Stimulated activated CD4-positive, alpha-beta T cell treated with anti-CD3 and anti-CD28 coated beads, Interleukin-1b, Interleukin-23, amount 100 ng/mL, for 48 hours (primary cell): ENCODE results near the gene MYBL2.
"Not testable (repeated sequence)": the region's sequence is repeated elsewhere in the genome, so short reads cannot be mapped to it uniquely, and the experiment has no call there.

ENCODE experiments used
- DNase-seq: peaks from one replicate; pipeline ENCODE4 v3.0.0-alpha.2; 2020

The MYBL2 gene

DNA sequence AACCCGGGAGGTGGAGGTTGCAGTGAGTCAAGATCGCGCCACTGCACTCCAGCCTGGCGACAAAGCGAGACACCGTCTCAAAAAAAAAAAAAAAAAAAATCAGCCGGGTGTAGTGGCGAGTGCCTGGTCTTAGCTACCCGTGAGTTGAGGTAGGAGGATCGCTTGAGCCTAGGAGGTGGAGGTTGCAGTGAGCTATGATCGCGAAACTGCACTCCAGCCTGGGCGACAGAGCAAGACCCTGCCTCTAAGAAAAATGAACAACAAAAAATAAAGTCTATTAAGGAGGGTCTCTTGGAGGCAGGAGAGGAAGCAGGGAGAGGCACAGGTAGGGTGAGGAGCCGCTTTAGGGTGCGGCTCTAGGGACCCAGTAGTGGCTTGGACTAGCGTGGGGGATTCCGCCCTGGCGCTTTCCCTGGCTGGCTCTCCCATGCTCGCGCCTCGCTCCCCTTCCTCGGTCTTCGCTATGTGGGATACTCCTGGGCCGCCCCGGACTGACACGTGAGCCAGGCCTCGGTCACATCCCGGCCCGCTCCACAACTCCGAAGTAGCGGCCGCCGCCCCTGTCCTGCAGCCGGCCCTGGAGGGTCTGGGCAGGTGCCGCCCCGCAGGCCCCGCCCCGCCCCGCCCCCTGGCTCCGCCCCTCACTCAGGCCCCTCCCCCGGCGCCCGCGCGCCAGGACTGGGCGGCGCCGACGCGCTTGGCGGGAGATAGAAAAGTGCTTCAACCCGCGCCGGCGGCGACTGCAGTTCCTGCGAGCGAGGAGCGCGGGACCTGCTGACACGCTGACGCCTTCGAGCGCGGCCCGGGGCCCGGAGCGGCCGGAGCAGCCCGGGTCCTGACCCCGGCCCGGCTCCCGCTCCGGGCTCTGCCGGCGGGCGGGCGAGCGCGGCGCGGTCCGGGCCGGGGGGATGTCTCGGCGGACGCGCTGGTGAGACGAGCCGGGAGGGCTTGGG lies at the start of gene MYBL2:
TSS of gene MYBL2 (plus strand) at position 739 of the 953 bp plus-strand sequence. CDS start at position 909, 170 bp downstream.
- peak; percentile 70 for DNase-seq

- no peak for DNase-seq
Observed at GRCh38 chr20:43631598-43631997, 35.3 kb upstream of the MYBL2 start.

DNA sequence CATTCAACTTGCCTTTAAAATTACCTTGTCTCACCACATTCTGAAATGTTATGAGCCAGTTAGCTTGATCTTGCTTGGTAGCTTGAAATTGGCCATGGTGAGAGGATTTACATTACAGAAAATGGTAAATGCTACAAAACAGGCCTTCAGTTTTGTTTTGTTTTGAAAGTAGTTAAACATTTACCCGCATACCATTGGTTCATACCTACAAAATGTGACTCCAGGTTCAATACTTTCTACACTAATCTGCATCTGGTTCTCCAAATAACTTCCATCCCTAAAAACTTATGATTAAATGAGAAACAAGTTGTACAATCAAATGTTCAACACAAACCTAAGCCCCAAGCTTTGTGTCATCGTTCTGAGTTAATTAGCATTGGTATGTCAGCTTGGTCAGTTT lies 30.5 kb upstream of the MYBL2 start:
- DNase-seq, result no peak

GRCh38 chr20:43642548-43642947 lies 24.4 kb upstream of the MYBL2 start:
- DNase-seq, result no peak

GRCh38 chr20:43650997-43651525 lies 15.9 kb upstream of the MYBL2 start:
- DNase-seq, result no peak

DNA sequence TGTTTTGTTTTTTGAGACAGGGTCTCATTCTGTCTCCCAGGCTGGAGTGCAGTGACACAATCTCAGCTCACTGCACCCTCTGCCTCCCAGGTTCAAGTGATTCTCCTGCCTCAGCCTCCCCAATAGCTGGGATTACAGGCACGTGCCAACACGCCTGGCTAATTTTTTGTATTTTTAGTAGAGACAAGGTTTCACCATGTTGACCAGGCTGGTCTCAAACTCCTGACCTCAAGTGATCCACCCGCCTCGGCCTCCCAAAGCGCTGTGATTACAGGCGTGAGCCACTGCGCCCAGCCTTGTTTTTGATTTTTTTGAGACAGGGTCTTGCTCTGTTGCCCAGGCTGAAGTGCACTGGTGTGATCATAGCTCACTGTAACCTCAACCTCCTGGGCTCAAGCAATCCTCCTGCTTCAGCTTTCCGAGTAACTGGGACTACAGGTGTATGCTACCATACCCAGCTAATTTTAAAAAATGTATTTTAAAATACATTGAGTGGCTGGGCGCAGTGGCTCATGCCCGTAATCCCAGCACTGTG lies 15.2 kb upstream of the MYBL2 start:
- DNase-seq, result not testable (repeated sequence)

DNA sequence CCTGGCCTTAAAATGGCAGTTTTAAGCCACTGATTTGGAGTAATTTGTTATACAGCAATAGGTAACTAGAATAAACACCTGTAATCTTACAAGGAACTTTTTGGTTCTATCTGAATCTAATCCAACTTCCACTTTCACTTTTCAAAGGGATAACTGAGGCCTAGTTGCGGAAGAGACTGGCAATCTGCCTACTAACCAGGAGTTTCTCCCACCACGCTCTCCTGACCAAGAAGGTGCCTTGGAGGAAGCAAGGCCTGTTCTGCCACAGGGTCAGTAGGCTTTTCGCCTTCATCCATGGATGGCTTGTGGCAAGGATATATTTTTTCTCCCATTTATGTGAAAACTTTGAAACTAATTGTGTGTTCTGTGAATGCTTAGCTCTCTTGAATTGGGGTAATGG lies 12.9 kb upstream of the MYBL2 start:
- DNase-seq, result no peak

GRCh38 chr20:43655176-43655575 lies 11.7 kb upstream of the MYBL2 start:
- DNase-seq, result not testable (repeated sequence)

DNA sequence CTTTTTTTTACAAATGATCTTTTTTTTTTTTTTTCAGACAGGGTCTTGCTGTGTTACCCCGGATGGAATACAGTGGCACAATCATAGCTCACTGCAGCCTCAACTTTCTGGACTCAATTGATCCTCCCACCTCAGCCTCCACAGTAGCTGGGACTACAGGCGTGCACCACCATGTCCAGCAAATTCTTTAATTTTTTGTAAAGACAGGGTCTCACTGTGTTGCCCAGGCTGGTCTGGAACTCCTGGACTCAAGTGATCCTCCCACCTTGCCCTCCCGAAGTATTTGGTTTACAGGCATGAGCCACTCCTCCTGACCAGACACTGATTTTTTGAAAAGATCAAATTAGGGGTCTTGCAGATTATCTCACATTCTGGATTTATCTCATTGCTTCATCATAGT lies 11.0 kb upstream of the MYBL2 start:
- DNase-seq, result no peak

- DNase-seq, result peak; percentile 83
Observed at GRCh38 chr20:43658069-43658722, 8.7 kb upstream of the MYBL2 start.

DNA sequence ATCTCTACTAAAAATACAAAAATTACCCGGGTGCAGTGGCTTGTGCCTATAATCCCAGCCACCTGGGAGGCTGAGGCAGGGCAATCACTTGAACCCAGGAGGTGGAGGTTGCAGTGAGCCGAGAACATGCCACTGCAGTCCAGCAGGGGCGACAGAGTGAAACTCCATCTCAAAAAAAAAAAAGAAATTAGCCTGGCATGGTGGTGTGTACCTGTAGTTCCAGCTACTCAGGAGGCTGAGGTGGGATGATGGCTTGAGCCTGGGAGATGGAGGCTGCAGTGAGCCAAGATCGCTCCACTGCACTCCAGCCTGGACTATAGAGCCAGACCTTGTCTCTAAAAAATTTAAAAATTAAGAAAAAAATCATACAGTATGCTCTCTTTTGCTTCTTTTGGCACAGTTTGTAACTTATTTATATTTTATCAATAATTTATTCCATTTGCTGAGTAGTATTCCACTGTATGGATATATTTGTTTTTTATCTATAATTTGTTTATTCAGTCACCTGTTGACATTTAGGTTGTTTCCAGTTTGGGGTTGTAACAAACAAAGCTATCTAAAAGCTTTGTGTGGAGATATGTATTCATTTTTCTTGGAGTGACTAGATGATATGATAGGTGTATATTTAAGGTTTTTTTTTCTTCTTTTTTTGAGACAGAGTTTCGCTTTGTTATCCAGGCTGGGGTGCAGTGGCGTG lies 8.0 kb upstream of the MYBL2 start:
- no peak for DNase-seq

DNA sequence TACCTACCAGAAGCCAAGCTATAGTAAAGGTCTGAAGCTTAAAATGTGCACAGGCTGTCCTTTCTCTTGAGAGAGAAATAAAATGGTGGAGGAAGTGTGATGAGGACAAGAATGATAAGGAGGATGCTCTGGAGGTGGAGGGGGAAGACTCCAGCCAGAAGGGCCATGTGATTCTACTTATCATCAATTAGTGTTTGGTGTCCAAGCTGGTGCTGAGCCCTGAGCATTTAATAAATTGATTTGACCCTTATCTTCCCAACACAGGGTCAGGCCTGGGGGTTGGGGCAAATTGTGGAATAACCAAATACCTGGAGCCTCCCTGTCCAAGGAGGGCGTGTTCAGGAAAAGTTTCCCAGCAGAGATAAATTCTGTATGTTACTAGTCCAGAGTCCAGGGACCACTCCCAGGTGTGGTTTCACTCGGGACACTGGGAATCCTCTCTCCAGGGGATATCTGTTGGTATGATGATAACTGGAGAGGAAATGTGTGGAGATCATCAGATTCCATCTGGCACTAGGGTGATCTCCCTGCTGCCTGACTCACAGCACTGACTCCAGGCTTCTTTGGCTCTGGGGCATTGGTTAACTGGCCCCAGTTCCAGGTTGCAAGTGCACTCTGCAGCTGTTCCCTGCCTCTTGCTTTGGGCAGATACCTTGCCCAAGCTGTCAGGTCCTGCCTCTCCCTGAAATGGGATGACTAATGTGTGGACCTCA lies 3.8 kb upstream of the MYBL2 start:
- DNase-seq, result no peak

DNA sequence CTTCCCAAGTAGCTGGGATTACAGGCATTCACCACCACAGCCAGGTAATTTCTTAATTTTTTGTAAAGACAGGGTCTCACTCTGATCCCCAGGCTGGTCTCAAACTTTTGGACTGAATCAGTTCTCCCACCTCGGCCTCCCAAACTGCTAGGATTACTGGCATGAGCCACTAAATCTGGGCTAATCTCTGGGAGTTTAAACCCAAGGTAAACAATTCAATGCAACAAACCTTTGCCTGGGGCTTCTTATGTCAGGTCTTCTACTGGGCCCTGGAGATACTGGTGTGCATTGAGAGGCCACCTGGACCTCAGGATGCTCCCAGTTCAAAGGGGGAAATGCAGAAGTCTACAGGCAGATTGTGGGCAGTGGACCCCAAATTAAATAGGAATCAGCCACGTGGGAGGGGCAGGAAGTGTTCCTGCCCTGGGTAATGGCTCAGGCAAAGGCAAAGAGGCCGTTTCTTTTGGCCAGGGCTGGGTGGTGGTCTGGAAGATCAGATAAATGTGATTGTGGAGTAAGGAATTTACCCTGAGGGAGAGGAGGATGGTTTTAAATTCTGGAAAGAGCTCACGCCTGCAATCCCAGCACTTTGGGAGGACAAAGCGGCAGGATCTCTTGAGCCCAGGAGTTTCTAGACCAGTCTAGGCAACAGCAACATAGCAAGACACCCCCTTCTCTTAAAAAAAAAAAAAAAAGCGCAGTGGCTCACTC lies 1.3 kb upstream of the MYBL2 start:
- DNase-seq, result no peak

DNA sequence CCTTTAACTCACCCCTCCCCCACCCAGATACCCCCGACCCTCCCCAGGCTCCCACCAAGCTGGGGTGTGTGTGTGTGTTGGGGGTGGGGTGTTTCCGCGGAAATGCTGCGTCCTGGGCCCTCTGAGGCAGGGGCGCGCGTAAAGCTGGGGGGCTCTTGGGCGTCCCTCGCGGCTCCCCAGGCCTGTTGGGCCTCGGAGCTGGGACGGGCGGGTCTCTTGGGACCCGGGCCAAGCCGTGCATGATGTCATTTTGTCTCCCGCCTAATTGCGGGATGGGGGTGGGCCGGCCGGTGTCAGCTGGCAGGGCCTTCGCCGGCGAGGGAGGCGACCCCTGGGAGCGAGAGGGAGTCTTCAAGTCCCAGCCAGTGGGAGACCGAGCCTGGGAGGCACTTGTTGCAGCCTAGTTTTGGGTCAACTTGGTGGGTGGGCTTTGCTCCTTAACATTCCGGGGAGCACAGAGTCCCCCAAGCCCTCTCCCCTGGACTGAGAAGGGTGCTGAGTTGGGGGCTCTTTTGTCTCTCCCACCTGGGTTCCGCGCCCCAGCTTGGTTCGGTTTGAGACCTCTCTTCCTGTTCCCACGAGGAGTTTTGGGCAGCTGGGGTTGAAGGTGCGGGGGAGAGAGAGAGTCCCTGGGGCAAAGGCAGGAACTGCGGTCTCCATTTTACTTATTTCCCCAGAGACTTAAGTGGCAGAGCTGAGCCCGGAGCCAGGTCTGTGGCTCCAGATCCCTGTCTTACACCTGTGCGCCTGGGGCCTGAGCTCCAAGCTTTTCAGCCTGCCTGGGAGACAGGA lies 623 bp downstream of the MYBL2 start:
- DNase-seq, result peak; percentile 16

- no peak for DNase-seq
Observed at GRCh38 chr20:43669332-43669731, 2.4 kb downstream of the MYBL2 start.

DNA sequence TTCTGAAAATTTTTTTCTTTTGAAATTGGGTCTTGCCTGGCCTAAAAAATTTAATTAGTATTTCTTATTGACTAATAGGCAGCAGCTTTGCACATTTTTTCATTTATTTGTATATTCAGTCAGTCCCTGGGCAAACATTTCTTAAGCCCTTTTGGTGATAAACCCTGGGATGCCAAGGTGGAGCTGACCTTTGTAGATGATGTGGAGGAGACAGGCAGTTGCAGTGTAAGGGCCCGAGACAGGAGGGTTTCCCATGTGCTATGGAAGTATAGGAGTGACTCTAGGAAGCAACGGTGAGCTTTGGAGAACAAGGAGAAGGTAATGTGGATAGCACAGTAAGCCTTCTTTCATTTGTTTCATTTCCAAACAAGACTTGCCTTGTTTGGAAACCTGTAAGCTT lies 3.5 kb downstream of the MYBL2 start:
- DNase-seq, result no peak

DNA sequence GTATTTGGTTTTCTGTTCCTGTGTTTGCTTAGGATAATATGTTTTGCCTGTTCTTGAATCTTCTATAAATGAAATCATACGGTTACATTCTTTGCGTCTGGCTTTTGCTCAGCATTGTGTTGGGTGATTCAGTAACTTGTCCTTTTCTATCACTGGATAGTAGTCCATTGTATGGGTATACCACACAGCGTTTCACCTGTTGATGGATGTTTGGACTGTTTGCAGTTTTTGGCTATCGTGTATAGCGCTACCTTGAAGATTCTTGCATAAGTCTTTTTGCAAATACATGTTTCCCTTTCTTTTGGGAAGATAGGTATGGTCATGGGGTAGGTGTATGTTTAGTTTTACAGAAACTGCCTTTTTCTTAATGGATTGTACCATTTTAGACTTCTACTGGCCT lies 9.5 kb downstream of the MYBL2 start:
- DNase-seq, result no peak

GRCh38 chr20:43680981-43681380 lies 14.1 kb downstream of the MYBL2 start:
- DNase-seq, result no peak

DNA sequence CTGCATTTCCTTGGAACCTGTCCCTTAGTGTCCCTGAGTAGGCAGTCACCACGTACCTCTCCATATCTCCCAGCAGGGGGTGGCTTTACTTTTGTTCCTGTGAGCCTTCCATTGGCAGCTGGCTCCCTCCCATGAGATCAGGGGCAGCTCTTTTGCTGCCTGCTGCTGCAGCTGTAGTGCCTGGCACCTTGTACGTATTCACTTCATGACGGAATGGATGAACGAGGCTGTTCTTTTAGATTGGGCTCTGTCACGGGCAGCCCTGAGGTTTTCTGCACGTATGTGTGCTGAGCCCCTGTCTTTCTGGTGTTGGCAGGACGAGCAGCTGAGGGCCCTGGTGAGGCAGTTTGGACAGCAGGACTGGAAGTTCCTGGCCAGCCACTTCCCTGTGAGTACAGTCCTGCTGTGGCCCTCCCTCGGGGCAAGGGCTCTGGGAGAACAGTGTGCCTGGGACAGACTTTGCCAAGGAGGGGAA lies 14.6 kb downstream of the MYBL2 start:
- DNase-seq, result no peak

DNA sequence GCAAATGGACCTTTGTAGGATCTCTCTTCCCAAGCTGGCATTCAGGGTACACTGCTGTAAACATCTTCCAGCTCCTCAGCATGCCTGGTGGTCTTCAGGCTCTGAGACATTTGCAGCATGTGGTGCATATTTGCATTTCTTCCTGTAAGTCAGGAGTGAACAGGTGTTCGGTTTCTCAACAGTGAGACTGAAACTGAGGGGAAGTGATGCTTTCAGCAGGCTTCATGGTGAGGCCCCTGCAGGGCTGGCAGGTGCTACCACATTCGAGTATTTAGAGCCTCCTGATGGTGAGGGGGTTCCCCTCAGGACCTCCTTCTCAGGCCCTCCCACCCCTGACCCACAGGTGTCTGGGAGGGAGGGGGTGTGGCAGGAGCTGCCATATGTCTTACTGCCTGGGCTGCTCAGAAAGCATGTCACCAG lies 15.1 kb downstream of the MYBL2 start:
- no peak for DNase-seq

DNA sequence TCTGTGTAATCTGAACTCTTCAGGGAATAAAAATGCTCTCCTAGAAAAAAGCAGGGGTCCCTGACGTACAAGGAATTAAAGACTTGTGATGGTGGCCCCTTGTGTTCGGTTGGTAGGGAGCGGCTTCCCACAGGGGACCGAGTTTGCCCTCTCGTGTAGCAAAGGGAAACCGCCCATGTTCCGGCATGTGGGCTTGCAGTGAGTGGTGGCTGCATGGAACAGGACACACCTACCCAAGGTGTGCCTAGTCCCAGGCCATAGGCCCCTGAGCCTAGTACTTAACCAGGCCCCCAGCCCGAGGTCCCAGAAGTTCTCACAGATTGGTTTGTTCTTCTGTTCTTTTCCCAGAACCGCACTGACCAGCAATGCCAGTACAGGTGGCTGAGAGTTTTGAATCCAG lies 15.5 kb downstream of the MYBL2 start:
- no peak for DNase-seq
